GM20000 (cell line): ENCODE results near the gene ERO1B.
"Not testable (repeated sequence)": the region's sequence is repeated elsewhere in the genome, so short reads cannot be mapped to it uniquely, and the experiment has no call there.

Experiments
- DNase-seq: peaks from one replicate; pipeline ENCODE4 v3.0.0; 2012; ENCODE audit warnings: low spot score
- TF ChIP-seq, protein P1 (sequence below): IDR thresholded peaks from 2 replicates; pipeline ENCODE4 v1.5.1; 2012; ENCODE audit warnings: mild to moderate bottlenecking, control low read depth; ENCODE audit errors: extremely low read depth, missing control alignments

ERO1B gene

DNA sequence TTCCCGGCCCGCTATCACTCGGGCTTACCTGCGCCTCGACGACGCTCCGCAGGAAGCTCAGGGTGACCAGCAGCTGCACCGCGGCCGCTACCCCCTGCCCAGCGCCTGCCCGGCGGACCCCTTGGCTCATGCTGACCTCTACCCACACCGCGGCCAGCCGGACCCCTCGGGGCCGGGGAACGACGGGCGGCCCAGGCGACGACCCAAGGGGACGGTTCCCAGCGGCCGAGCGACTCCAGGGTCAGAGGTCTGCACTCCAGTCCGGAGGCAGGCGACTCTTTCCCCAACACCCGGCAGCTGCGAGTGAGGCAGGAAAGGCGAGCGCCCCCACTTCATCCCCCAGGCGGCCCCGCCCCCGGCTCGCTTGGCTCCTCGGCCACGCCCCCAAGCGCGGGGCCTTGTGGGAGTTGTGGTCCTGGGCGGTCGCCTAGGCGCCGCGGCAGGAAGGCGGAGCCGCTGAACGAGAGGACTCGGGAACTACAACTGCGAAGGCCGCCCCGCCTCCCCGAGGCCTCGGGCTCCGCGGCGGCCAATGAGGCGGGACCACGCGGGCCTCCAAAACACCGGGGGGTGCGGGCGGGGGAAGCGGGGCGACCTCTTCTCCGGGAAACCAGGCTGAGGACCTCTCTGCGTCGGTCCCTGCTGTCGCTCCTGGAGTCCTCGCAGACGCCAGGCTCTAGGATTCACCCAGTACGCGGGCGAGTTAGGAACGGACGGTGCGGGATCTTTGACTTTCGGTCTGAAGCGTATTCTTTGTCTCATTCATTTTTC, at the start of gene ERO1B:
Gene ERO1B, minus strand, starts transcription at position 305 of the 771 bp plus-strand sequence. Its CDS starts 175 bp downstream, at position 130.
- TF ChIP-seq, protein P1, sequence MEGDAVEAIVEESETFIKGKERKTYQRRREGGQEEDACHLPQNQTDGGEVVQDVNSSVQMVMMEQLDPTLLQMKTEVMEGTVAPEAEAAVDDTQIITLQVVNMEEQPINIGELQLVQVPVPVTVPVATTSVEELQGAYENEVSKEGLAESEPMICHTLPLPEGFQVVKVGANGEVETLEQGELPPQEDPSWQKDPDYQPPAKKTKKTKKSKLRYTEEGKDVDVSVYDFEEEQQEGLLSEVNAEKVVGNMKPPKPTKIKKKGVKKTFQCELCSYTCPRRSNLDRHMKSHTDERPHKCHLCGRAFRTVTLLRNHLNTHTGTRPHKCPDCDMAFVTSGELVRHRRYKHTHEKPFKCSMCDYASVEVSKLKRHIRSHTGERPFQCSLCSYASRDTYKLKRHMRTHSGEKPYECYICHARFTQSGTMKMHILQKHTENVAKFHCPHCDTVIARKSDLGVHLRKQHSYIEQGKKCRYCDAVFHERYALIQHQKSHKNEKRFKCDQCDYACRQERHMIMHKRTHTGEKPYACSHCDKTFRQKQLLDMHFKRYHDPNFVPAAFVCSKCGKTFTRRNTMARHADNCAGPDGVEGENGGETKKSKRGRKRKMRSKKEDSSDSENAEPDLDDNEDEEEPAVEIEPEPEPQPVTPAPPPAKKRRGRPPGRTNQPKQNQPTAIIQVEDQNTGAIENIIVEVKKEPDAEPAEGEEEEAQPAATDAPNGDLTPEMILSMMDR = no peak
- DNase-seq = peak; percentile 96

DNA sequence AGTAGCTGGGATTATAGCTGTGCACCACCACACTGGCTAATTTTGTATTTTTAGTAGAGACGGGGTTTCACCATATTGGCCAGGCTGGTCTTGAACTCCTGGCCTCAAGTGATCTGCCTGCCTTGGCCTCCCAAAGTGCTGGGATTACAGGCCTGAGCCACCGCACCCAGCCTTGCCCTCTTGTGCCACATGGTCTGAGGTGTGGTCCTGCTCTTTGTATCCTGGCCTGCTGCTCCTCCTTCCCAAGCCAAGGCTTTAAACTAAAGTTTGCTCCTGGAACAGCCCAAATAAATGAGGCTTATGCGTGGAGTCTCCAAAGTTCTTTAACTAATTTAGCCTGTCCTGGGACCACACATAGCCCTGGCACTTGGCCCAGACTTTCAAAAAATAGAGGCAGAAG, 49.7 kb upstream of the ERO1B start:
- not testable (repeated sequence) for DNase-seq

GRCh38 chr1:236326432-236326831, 44.7 kb upstream of the ERO1B start:
- no peak for DNase-seq
- TF ChIP-seq, protein P1 = no peak

DNA sequence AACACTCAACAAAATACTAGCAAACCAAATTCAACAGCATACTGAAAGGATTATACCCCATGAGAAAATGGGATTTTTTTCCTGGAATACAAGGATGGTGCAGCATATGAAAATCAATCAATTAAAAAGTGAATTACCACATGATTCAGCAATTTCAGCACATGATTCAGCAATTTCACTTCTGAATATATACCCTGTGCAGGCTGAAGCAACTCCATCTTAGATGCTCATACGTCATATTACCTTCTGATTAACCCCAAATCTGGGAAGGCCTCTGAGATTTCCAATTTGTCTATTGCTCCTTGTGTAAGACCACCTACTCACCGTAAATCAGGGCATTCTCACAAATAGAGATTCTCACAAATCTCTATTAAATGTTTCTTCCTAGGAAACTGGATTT, 43.8 kb upstream of the ERO1B start:
- no peak for DNase-seq
- TF ChIP-seq, protein P1 = no peak

DNA sequence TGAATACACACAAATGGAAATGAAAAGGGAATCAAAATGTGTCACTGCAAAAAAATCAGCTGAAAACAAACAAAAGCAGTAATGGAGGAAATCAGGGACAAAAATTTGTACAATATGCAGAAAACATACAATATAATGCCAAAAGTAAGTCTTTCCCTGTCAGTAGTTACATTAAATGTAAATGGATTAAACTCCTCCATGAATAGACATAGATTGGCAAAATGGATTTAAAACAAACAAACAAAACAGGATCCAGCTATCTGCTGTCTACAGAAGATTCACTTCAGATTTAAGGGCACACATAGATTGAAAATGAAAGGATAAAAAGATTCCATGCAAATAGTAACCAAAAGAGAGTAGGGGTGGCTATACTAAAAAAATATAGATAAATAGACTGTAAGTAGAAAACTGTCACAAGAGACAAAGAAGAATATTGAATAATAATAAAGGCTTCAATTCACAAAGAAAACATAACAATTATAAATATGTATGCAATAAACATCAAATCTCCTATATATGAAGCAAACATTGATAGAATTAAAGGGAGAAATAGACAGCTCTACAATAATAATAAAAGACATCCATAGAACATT, 42.2 kb upstream of the ERO1B start:
- TF ChIP-seq, protein P1 = no peak
- no peak for DNase-seq

- TF ChIP-seq, protein P1 = no peak
- DNase-seq = no peak
Observed at GRCh38 chr1:236322566-236323409, 41.0 kb upstream of the ERO1B start.

DNA sequence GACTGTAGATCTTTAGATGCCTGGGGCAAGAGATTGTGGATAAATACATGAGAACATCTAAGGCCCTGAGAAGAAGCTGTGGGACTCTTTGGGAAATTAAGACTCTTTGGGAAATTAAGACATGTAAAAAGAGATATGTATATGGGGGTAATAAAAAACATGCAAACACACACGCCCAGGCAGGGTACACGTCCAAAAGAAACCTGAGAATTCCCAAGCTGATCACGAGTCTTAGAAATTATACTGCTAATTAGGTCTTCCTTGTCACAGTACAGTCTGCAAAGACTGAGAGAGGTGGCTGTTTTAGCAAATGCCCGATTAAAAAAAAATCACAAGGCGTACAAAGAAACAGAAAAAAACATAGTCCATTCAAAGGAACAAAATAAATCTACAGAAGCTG, 39.3 kb upstream of the ERO1B start:
- DNase-seq = no peak
- TF ChIP-seq, protein P1 = no peak
